HFF-Myc (cell line): ENCODE data around the gene EEA1.

Source experiments
- DNase-seq: peaks from one replicate; pipeline ENCODE4 v3.0.0-alpha.2; 2011; ENCODE audit warnings: low read depth; ENCODE audit errors: extremely low read depth
- H3K4me3 ChIP-seq: replicated peaks from 2 replicates; pipeline ENCODE4 v1.5.1; 2011; ENCODE audit warnings: low read depth, mild to moderate bottlenecking, control low read depth, low read length
- TF ChIP-seq, protein P1 (sequence below): IDR thresholded peaks from 2 replicates; pipeline ENCODE4 v1.5.1; 2012; ENCODE audit warnings: mild to moderate bottlenecking, low read depth, low read length, control low read depth; ENCODE audit errors: missing control alignments

Gene EEA1

GRCh38 chr12:92859650-92860386, 69.3 kb downstream of the EEA1 start:
- TF ChIP-seq, protein P1, sequence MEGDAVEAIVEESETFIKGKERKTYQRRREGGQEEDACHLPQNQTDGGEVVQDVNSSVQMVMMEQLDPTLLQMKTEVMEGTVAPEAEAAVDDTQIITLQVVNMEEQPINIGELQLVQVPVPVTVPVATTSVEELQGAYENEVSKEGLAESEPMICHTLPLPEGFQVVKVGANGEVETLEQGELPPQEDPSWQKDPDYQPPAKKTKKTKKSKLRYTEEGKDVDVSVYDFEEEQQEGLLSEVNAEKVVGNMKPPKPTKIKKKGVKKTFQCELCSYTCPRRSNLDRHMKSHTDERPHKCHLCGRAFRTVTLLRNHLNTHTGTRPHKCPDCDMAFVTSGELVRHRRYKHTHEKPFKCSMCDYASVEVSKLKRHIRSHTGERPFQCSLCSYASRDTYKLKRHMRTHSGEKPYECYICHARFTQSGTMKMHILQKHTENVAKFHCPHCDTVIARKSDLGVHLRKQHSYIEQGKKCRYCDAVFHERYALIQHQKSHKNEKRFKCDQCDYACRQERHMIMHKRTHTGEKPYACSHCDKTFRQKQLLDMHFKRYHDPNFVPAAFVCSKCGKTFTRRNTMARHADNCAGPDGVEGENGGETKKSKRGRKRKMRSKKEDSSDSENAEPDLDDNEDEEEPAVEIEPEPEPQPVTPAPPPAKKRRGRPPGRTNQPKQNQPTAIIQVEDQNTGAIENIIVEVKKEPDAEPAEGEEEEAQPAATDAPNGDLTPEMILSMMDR: no peak
- H3K4me3 ChIP-seq: no peak overlapping the region
- DNase-seq: no peak

GRCh38 chr12:92857818-92858217, 71.3 kb downstream of the EEA1 start:
- DNase-seq: no peak
- H3K4me3 ChIP-seq: no peak overlapping the region
- TF ChIP-seq, protein P1: no peak

- DNase-seq: no peak
- no peak overlapping the region for H3K4me3 ChIP-seq
- TF ChIP-seq, protein P1: no peak
These were observed 74.8 kb downstream of the EEA1 start for GRCh38 chr12:92854344-92854743.

GRCh38 chr12:92848740-92849139, 80.4 kb downstream of the EEA1 start:
- TF ChIP-seq, protein P1: no peak
- no peak overlapping the region for H3K4me3 ChIP-seq
- DNase-seq: no peak

GRCh38 chr12:92847368-92847767, 81.7 kb downstream of the EEA1 start:
- DNase-seq: no peak
- no peak overlapping the region for H3K4me3 ChIP-seq
- TF ChIP-seq, protein P1: no peak

- H3K4me3 ChIP-seq: no peak overlapping the region
- TF ChIP-seq, protein P1: no peak
- no peak for DNase-seq
These were observed 83.8 kb downstream of the EEA1 start for GRCh38 chr12:92845329-92845728.

- no peak for DNase-seq
These were observed 84.8 kb downstream of the EEA1 start for GRCh38 chr12:92844151-92844763.

More at GRCh38 chr12:92844151-92844763, 84.8 kb downstream of the EEA1 start:
- H3K4me3 ChIP-seq: no peak overlapping the region
- TF ChIP-seq, protein P1: no peak
